ENCODE results near the gene RPH3AL.

DNA sequence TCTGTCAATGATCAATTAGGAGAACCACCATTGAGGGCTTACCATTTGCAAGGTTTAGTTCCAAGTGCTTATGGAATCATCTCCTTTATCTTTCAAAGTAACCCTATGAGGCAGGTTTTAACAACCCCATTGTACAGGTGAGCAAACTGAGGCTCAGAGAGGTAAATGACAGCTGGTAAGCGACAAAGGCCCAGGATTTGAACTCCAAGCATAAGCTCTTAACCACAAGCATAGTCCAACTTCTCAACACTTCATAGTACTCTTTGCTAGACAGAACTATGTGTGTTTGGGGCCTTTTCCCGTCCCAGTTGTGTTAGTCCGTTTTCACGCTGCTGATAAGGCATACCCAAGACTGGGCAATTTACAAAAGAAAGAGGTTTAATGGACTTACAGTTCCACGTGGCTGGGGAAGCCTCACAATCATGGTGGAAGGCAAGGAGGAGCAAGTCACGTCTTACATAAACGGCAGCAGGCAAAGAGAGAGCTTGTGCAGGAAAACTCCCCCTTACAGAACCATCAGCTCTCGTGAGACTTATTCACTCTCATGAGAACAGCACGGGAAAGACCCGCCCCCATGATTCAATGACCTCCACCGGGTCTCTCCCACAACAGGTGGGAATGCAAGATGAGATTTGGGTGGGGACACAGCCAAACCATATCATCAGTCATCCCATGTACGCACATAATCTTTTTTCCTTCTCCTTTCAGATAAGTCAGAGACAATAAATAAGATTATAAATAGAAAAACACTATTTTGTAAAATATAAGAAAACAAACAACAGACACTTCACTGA is 6.4 kb downstream of the RPH3AL start:
- TF ChIP-seq, protein P1, sequence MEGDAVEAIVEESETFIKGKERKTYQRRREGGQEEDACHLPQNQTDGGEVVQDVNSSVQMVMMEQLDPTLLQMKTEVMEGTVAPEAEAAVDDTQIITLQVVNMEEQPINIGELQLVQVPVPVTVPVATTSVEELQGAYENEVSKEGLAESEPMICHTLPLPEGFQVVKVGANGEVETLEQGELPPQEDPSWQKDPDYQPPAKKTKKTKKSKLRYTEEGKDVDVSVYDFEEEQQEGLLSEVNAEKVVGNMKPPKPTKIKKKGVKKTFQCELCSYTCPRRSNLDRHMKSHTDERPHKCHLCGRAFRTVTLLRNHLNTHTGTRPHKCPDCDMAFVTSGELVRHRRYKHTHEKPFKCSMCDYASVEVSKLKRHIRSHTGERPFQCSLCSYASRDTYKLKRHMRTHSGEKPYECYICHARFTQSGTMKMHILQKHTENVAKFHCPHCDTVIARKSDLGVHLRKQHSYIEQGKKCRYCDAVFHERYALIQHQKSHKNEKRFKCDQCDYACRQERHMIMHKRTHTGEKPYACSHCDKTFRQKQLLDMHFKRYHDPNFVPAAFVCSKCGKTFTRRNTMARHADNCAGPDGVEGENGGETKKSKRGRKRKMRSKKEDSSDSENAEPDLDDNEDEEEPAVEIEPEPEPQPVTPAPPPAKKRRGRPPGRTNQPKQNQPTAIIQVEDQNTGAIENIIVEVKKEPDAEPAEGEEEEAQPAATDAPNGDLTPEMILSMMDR (IDR thresholded peaks at IDR 0.05), result no peak
- TF ChIP-seq EP300 (IDR thresholded peaks at IDR 0.05; ENCODE audit: low read depth), result no peak
- no peak for TF ChIP-seq POLR2A (IDR thresholded peaks at IDR 0.05)

Data from transverse colon (tissue), 3 donors.